ENCODE measurements around the gene BABAM2. TPM values are rescaled to one million over a fixed set of nuclear protein-coding genes. Genes with fewer than 3 reads are reported as not detected.

BABAM2 gene
- total and polyA plus RNA-seq, 10 of the 15 experiments (the other 5 are each of a cell fraction or from before 2014, with no cell fraction given): 30.7 to 59.9 (median 44.5) TPM

- RAD21 ChIA-PET (ENCODE audit: unreplicated experiment): no interaction called here
- 86% methylated on average over 14 of the region's 14 CpGs for WGBS (ENCODE audit: insufficient coverage, insufficient replicate concordance, low lambda C conversion rate, missing lambda C conversion rate)
- no peaks in the 10 kb centered on the region; the same call in 1 of the 2 replicates for H4K20me1 ChIP-seq (ENCODE audit: control insufficient read depth, insufficient read depth)
- no peak overlapping the region for H3K4me3 ChIP-seq
- H3K9me3 ChIP-seq (replicated peaks; ENCODE audit: control insufficient read depth, insufficient read depth, low read length): no peaks in the 10 kb centered on the region
- H3K4me2 ChIP-seq (ENCODE audit: control insufficient read depth, insufficient read depth): no peak overlapping the region
- H2AFZ ChIP-seq (ENCODE audit: control insufficient read depth, low read depth, low read length): no peak overlapping the region
- H3K79me2 ChIP-seq (ENCODE audit: control insufficient read depth, insufficient read depth, low read length): no peaks in the 10 kb centered on the region
- CTCF ChIA-PET: interaction anchor here (1.2 kb wide), 1 partner anchor 42 kb away, joined by 3 read pairs; no protein-coding TSS in a partner anchor
- H3K36me3 ChIP-seq (ENCODE audit: control insufficient read depth in 2 of 2, insufficient read depth in 2 of 2, low read length in 1 of 2): no peaks in the 10 kb centered on the region; a peak in 1 of 4 replicates
- no peak overlapping the region for H3K9ac ChIP-seq (ENCODE audit: control insufficient read depth, insufficient read depth, low read length)
- SMC1A ChIA-PET (ENCODE audit: uncharacterized antibody, unreplicated experiment): no interaction called here
- no peaks in the 10 kb centered on the region for H3K27me3 ChIP-seq (replicated peaks in 1 of 2; ENCODE audit: control insufficient read depth in 2 of 2, insufficient read depth in 2 of 2, low read length in 1 of 2)
- H3K27ac ChIP-seq (ENCODE audit: control insufficient read depth, insufficient read depth): no peak overlapping the region
- DNase-seq (ENCODE audit: low read depth, low spot score): no peak
- BruUV-seq (replicated peaks): no TSS peak
- in situ Hi-C loops (cut with MboI) (no loop called here), intact Hi-C loops (cut with micrococcal nuclease; ENCODE audit: unreplicated experiment) (no loop called here)
- ATAC-seq: no peak
- POLR2A ChIA-PET: interaction anchor here (0.6 kb wide), 1 partner anchor 400 kb away, joined by 7 read pairs; no protein-coding TSS in a partner anchor
- no peak for FAIRE-seq
- no peaks in the 10 kb centered on the region for H3K4me1 ChIP-seq (ENCODE audit: control insufficient read depth, insufficient read depth, low read length)
- TF ChIP-seq KDM1A (IDR thresholded peaks at IDR 0.05; ENCODE audit: borderline replicate concordance) (no peak), SMARCA5 (IDR thresholded peaks at IDR 0.05) (no peak), RAD21 (IDR thresholded peaks at IDR 0.05; ENCODE audit: insufficient read depth, low read depth, low read length) (no peak), BACH1 (IDR thresholded peaks at IDR 0.05; ENCODE audit: borderline replicate concordance) (no peak), JUND (IDR thresholded peaks at IDR 0.05; ENCODE audit: low read depth, low read length) (no peak), SREBF1 (IDR thresholded peaks at IDR 0.05; ENCODE audit: low read length) (no peak), CHD1 (IDR thresholded peaks at IDR 0.05; ENCODE audit: low read depth, low read length) (no peak), SUZ12 (IDR thresholded peaks at IDR 0.05; ENCODE audit: unreplicated experiment) (no peak), DPF2 (IDR thresholded peaks at IDR 0.05) (no peak), SRF (IDR thresholded peaks at IDR 0.05; ENCODE audit: low read depth in 2 of 2, low read length in 2 of 2) (no peak), NFXL1 (IDR thresholded peaks at IDR 0.05; ENCODE audit: borderline replicate concordance) (no peak), MYC (IDR thresholded peaks at IDR 0.05; ENCODE audit: insufficient read depth, insufficient read length, insufficient replicate concordance, low read length, severe bottlenecking) (no peak), MTA2 (IDR thresholded peaks at IDR 0.05; ENCODE audit: low read depth) (no peak), EGR1 (IDR thresholded peaks at IDR 0.05; ENCODE audit: borderline replicate concordance in 1 of 2, low read depth in 2 of 2, low read length in 2 of 2) (no peak), CEBPZ (IDR thresholded peaks at IDR 0.05; ENCODE audit: low read depth, low read length) (no peak), IKZF2 (IDR thresholded peaks at IDR 0.05) (no peak), GATAD2B (conservative IDR thresholded peaks at IDR 0.05; ENCODE audit: low read depth) (no peak), USF1 (IDR thresholded peaks at IDR 0.05; ENCODE audit: borderline replicate concordance, extremely low read length, insufficient read depth, low read depth, low read length) (no peak)
These were observed 426.2 kb downstream of the BABAM2 start for GRCh38 chr2:28316546-28317335.
